IMR-90 (cell line): ENCODE results near the gene FER. TPM values are rescaled to one million over a fixed set of nuclear protein-coding genes. Genes with fewer than 3 reads are reported as not detected.

ENCODE experiments used
- ATAC-seq: fragments of 200-7000 bp; cut with Tn5 transposase; 2 replicates; pipeline ENCODE4 v1.9.1; 2020; ENCODE audit warnings: low read depth, mild to moderate bottlenecking, moderate library complexity
- BruUV-seq: library from RNA; stranded (reverse); fragments of 400-500 nt; replicated peaks from 2 replicates; lab custom pipeline; 2021; lab: Mats Ljungman, UMichigan
- CTCF ChIA-PET: fragments of 300-600 bp; formaldehyde crosslinking; extraction: SDS; loops from one replicate; lab custom pipeline; 2021; ENCODE audit warnings: antibody characterized with exemption; lab: Yijun Ruan, JAX
- POLR2A ChIA-PET: fragments of 300-600 bp; sonication (Branson Sonifier 250); formaldehyde crosslinking; loops from one replicate; lab custom pipeline; 2022; ENCODE audit warnings: antibody characterized with exemption; ENCODE audit not compliant: unreplicated experiment; lab: Charles Lee
- DNase-seq: peaks from one replicate; pipeline ENCODE4 v3.0.0; 2013
- H2AFZ ChIP-seq: replicated peaks from 2 replicates; pipeline ENCODE3; 2013; ENCODE audit warnings: low read length, mild to moderate bottlenecking; ENCODE audit not compliant: poor library complexity
- H2AK5ac ChIP-seq: 2 replicates; pipeline ENCODE4 v1.6.1; 2013; ENCODE audit warnings: low read depth, low read length, inconsistent platforms
- H2AK9ac ChIP-seq: replicated peaks from 2 replicates; pipeline ENCODE3; 2013; ENCODE audit warnings: mild to moderate bottlenecking, low read depth, low read length, moderate library complexity; ENCODE audit not compliant: poor library complexity
- H2BK120ac ChIP-seq: 2 replicates; pipeline ENCODE4 v1.6.1; 2013; ENCODE audit warnings: low read depth, low read length, inconsistent platforms
- H2BK15ac ChIP-seq: 3 replicates; pipeline ENCODE4 v1.6.1; 2013; ENCODE audit warnings: low read depth, low read length, inconsistent platforms
- H2BK20ac ChIP-seq: 2 replicates; pipeline ENCODE4 v1.6.1; 2013; ENCODE audit warnings: low read depth, mild to moderate bottlenecking, inconsistent platforms, low read length, moderate library complexity
- H2BK5ac ChIP-seq: 2 replicates; pipeline ENCODE4 v1.6.1; 2013; ENCODE audit warnings: mild to moderate bottlenecking, low read depth, low read length, inconsistent platforms; ENCODE audit not compliant: poor library complexity, severe bottlenecking
- H3K14ac ChIP-seq: replicated peaks from 2 replicates; pipeline ENCODE4 v1.6.1; 2013; ENCODE audit warnings: low read depth, low read length, inconsistent platforms
- H3K18ac ChIP-seq: 2 replicates; pipeline ENCODE4 v1.6.1; 2013; ENCODE audit warnings: low read depth, low read length, control low read depth
- H3K23ac ChIP-seq: 2 replicates; pipeline ENCODE4 v1.6.1; 2013; ENCODE audit warnings: low read depth, low read length, inconsistent platforms
- H3K27ac ChIP-seq: 2 replicates; pipeline ENCODE4 v1.5.1; 2013; ENCODE audit warnings: mild to moderate bottlenecking, control low read depth, low read length; ENCODE audit not compliant: insufficient read depth
- H3K27me3 ChIP-seq: 2 replicates; pipeline ENCODE4 v1.6.1; 2013; ENCODE audit warnings: low read length; ENCODE audit not compliant: control insufficient read depth, insufficient read depth
- H3K36me3 ChIP-seq: 2 replicates; pipeline ENCODE4 v1.6.1; 2013; ENCODE audit warnings: low read length, mixed read lengths; ENCODE audit not compliant: control insufficient read depth, insufficient read depth
- H3K4ac ChIP-seq: 2 replicates; pipeline ENCODE4 v1.6.1; 2013; ENCODE audit warnings: low read depth, low read length, inconsistent platforms
- H3K4me1 ChIP-seq: 2 replicates; pipeline ENCODE4 v1.6.1; 2013; ENCODE audit warnings: low read length, mixed read lengths; ENCODE audit not compliant: control insufficient read depth, insufficient read depth
- H3K4me2 ChIP-seq: 2 replicates; pipeline ENCODE4 v1.6.1; 2013; ENCODE audit warnings: low read depth, mild to moderate bottlenecking, control low read depth, low read length, moderate library complexity
- H3K4me3 ChIP-seq: 2 replicates; pipeline ENCODE4 v1.5.1; 2013; ENCODE audit warnings: low read depth, mild to moderate bottlenecking, control low read depth, low read length, moderate library complexity; ENCODE audit not compliant: insufficient read depth
- H3K56ac ChIP-seq: 2 replicates; pipeline ENCODE4 v1.6.1; 2013; ENCODE audit warnings: low read length, inconsistent platforms; ENCODE audit not compliant: insufficient read depth; ENCODE audit errors: extremely low read depth
- H3K79me1 ChIP-seq, 2 experiments: 2 replicates each; pipeline ENCODE4 v1.6.1; 2013; ENCODE audit warnings: low read length in 2 of 2, inconsistent platforms in 1 of 2, low read depth in 1 of 2
- H3K9ac ChIP-seq: 2 replicates; pipeline ENCODE4 v1.6.1; 2013; ENCODE audit warnings: low read depth, low read length, control low read depth
- H3K9me1 ChIP-seq: 2 replicates; pipeline ENCODE4 v1.6.1; 2013; ENCODE audit warnings: low read length, inconsistent platforms; ENCODE audit not compliant: insufficient read depth
- H3K9me3 ChIP-seq: 2 replicates; pipeline ENCODE4 v1.6.1; 2013; ENCODE audit warnings: low read length; ENCODE audit not compliant: control insufficient read depth, insufficient read depth
- H4K20me1 ChIP-seq: 2 replicates; pipeline ENCODE4 v1.6.1; 2013; ENCODE audit warnings: low read length, inconsistent platforms; ENCODE audit not compliant: insufficient read depth
- H4K5ac ChIP-seq: 2 replicates; pipeline ENCODE4 v1.6.1; 2013; ENCODE audit warnings: mild to moderate bottlenecking, low read depth, low read length, control low read depth
- H4K8ac ChIP-seq, 2 experiments: 2 replicates each; pipeline ENCODE4 v1.6.1; 2013; ENCODE audit warnings: low read depth in 2 of 2, low read length in 2 of 2, control low read depth in 1 of 2, inconsistent platforms in 1 of 2
- H4K91ac ChIP-seq: 2 replicates; pipeline ENCODE4 v1.6.1; 2013; ENCODE audit warnings: low read depth, low read length, inconsistent platforms; ENCODE audit not compliant: insufficient read depth
- ELK1 ChIP-seq: fragments of 150-350 bp; IDR thresholded peaks from 2 replicates; pipeline ENCODE4 v1.6.1; 2016; ENCODE audit warnings: low read depth, mild to moderate bottlenecking, low read length, moderate library complexity, borderline replicate concordance
- FOS ChIP-seq: fragments of 150-350 bp; IDR thresholded peaks from 2 replicates; pipeline ENCODE4 v1.6.1; 2016; ENCODE audit warnings: low read depth, low read length
- WGBS, 2 experiments: methylation state at CpG; one replicate each; pipeline versions ENCODE4 v1.1.5 to v1.1.7; 2013; ENCODE audit warnings: missing lambda C conversion rate in 2 of 2; ENCODE audit not compliant: insufficient read length in 1 of 2; ENCODE audit errors: extremely low coverage in 2 of 2; 5-methylcytosine and 5-hydroxymethylcytosine counted together
- dilution Hi-C: fragments of 300-500 bp; cut with HindIII; formaldehyde crosslinking; loops from one replicate; pipeline ENCODE4 v1.14.3; 2018; ENCODE audit warnings: low sequenced_read_pairs; ENCODE audit not compliant: unreplicated experiment
- in situ Hi-C: fragments of 300-500 bp; cut with MboI; formaldehyde crosslinking; loops from 3 replicates; pipeline ENCODE4 v1.14.3; 2019; ENCODE audit warnings: low sequenced_read_pairs, inconsistent platforms, mixed read lengths
- intact Hi-C: fragments of 100-400 bp; cut with micrococcal nuclease; formaldehyde crosslinking; loops from 2 replicates; pipeline ENCODE4 v1.10.0; 2022
- polyA plus RNA-seq, 3 experiments: library from polyadenylated mRNA; depleted of rRNA; stranded (reverse); fragments of >200 nt; gene quantifications; 2 replicates each; pipeline ENCODE4 v1.2.3, GENCODE V29; 2012; ENCODE audit warnings: low replicate concordance in 1 of 3
- total RNA-seq: library from RNA; depleted of rRNA; stranded (reverse); fragments of >200 nt; gene quantifications from 2 replicates; pipeline ENCODE4 v1.2.3, GENCODE V29; 2012

Gene FER
- total and polyA plus RNA-seq, 2 of the 4 experiments (the other 2 are of a cell fraction) = 3.5 to 32.4 TPM

GRCh38 chr5:108818613-108819272 lies 71.0 kb downstream of the FER start:
- BruUV-seq = no TSS peak
- H3K14ac ChIP-seq = no peak overlapping the region
- H3K79me1 ChIP-seq = peaks cover 14 to 42% of the 10 kb centered on the region in 2 experiments
- H3K9ac ChIP-seq = no peak overlapping the region
- dilution Hi-C loops = no loop called here
- H2BK5ac ChIP-seq = peak overlapping the region; percentile 64
- DNase-seq (peak; percentile 82), ATAC-seq (peak; percentile 86)
- H2AFZ ChIP-seq = no peak overlapping the region
- H2BK15ac ChIP-seq = no peak overlapping the region
- no peak overlapping the region for H2AK5ac ChIP-seq
- CTCF ChIA-PET = interaction anchor here (1.6 kb wide), 1 partner anchor 14 kb away, joined by 5 read pairs; no protein-coding TSS in a partner anchor
- no peak overlapping the region for H4K91ac ChIP-seq
- H3K4me2 ChIP-seq = peak overlapping the region; percentile 12; the same call in 1 of the 2 replicates
- no peaks in the 10 kb centered on the region for H3K27me3 ChIP-seq
- no peaks in the 10 kb centered on the region for H3K4me1 ChIP-seq
- no peaks in the 10 kb centered on the region for H3K9me3 ChIP-seq
- no peaks in the 10 kb centered on the region for H3K36me3 ChIP-seq
- no peak overlapping the region for H3K4ac ChIP-seq
- intact Hi-C loops = loop anchor here (5.0 kb wide), 1 partner anchor 41 kb away; no protein-coding TSS in a partner anchor
- H3K23ac ChIP-seq = no peak overlapping the region
- 100% methylated on average over 1 of the region's 5 CpGs; no CpG with 5 or more reads in 1 of the 2 experiments for WGBS, 2 experiments
- no peak overlapping the region for H3K27ac ChIP-seq
- peaks cover 2% of the 10 kb centered on the region; the same call in 1 of the 2 replicates for H3K9me1 ChIP-seq
- no peak overlapping the region for H2AK9ac ChIP-seq
- H4K8ac ChIP-seq = no peak overlapping the region
- H3K4me3 ChIP-seq = no peak overlapping the region
- no peak overlapping the region; the same call in 1 of the 2 replicates for H2BK120ac ChIP-seq
- in situ Hi-C loops = no loop called here
- no peak overlapping the region for H3K56ac ChIP-seq
- no peak overlapping the region for H2BK20ac ChIP-seq
- POLR2A ChIA-PET = no interaction called here
- TF ChIP-seq FOS (peak; percentile 28; the same call in 1 of the 2 replicates), ELK1 (no peak)
- H4K5ac ChIP-seq = no peak overlapping the region
- H4K20me1 ChIP-seq = peaks cover 3% of the 10 kb centered on the region; the same call in 1 of the 2 replicates
- no peak overlapping the region for H3K18ac ChIP-seq
